HG03095 (cell line): Measurements from ENCODE around the gene CTBP1.
"Not testable (repeated sequence)": the region's sequence is repeated elsewhere in the genome, so short reads cannot be mapped to it uniquely, and the experiment has no call there.

Experiments
- ATAC-seq: cut with Tn5 transposase; IDR thresholded peaks from one replicate; pipeline ENCODE4 v1.9.1; 2021; ENCODE audit warnings: moderate library complexity; ENCODE audit not compliant: unreplicated experiment

The CTBP1 gene

DNA sequence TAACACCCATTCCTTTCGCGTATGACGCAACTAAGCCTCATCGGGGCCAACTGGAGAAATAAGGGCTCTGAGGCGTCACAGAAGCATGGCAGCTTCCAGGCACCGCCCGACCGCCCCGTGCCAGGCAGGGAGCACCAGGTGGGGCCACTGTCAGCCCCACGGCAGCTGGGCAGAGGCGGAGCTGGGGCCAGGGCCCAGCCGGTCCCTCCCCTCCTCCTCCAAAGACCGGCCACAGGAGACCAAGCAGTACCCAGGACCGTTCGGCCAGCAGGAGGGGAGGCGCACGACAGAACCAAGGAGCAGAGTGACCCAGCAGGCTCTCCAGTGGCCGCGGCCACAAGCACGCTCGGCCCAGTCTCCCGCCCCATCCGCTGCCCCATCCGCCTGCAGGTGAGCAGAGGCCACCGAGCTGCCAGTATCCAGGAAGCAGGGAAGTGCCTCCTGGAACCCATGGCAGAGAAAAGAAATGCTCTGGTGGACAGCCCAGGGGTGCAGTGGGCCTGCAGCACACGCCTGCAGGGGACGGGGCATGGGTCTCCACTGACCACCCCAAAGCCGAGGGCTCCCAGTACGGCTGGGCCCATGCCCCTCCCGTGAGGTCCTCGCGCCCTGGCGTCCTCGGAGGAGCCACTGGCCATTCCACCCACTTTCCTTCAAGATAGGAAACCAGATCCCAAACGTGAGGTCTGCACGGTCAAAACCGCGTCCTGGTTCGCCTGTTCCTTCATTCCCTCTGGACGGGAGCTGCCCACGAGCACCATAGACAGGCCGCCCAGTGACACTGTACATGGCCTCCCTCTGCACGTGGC, 9.6 kb downstream of the CTBP1 start:
- ATAC-seq: no peak

- no peak for ATAC-seq
Observed at GRCh38 chr4:1238676-1239000, 10.3 kb downstream of the CTBP1 start.

DNA sequence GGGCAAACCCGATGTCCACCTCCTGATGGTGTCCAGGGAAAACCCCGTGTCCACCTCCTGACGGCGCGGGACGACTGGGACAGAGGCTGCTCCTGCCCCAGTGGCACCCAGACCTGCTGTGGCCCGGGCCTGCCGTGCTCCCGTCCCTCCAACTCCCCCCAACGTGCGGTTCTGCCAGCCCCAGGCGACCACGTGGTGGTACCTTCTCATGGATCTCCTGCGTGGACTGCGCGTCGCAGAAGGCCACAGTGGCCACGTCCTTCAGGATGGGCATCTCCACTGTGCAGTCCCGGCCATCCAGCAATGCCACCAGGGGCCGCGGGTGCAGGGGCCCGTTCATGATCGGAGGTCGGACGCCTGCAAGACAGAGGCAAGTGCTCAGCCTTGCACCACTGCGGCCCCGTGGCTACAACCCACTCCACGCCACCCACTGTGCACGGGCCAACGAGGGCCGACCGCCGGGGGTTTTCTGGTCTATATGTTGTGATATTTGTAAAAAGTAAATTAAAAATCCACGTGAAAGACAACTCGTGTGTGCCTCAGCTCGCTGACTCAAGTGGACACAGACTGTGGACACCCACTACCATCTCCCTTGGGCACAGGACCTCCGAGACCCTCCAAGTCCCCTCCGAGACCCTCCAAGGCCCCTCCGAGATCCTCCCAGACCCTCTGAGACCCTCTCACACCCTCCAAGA, 10.8 kb downstream of the CTBP1 start:
- ATAC-seq: no peak

GRCh38 chr4:1237261-1237660, 11.7 kb downstream of the CTBP1 start:
- ATAC-seq: not testable (repeated sequence)

DNA sequence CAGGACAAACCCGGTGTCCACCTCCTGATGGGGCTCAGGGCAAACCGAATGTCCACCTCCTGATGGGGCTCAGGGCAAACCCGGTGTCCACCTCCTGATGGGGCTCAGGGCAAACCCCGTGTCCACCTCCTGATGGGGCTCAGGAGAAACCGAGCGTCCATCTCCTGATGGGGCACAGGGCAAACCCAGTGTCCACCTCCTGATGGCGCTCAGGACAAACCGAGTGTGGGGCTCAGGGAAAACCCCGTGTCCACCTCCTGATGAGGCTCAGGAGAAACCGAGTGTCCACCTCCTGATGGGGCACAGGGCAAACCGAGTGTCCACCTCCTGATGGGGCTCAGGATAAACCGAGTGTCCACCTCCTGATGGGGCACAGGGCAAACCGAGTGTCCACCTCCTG, 12.1 kb downstream of the CTBP1 start:
- not testable (repeated sequence) for ATAC-seq

- ATAC-seq: no peak
Observed at GRCh38 chr4:1236103-1236641, 12.8 kb downstream of the CTBP1 start.

- no peak for ATAC-seq
Observed at GRCh38 chr4:1235381-1236102, 13.4 kb downstream of the CTBP1 start.

GRCh38 chr4:1234811-1235292, 14.1 kb downstream of the CTBP1 start:
- no peak for ATAC-seq

DNA sequence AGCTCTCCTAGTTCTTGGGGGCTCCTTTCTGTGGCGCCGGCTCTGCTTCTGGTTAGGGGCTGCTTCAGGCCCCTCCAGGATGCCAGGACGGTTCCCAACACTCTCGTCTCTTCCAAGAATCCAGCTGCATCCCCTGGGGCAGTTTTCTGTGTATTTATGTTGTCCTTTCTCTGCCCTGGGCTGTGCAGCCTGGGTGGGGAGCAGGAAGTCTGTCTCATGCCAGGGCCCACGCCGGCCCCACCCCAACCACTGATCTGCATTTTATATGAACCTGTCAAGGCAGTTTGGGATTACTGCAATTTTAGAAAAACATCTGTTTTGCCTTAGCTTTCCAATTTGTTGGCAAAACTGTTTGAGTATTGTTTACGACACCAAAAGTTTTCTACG, 14.6 kb downstream of the CTBP1 start:
- ATAC-seq: no peak

- no peak for ATAC-seq
Observed at GRCh38 chr4:1233641-1234308, 15.2 kb downstream of the CTBP1 start.

DNA sequence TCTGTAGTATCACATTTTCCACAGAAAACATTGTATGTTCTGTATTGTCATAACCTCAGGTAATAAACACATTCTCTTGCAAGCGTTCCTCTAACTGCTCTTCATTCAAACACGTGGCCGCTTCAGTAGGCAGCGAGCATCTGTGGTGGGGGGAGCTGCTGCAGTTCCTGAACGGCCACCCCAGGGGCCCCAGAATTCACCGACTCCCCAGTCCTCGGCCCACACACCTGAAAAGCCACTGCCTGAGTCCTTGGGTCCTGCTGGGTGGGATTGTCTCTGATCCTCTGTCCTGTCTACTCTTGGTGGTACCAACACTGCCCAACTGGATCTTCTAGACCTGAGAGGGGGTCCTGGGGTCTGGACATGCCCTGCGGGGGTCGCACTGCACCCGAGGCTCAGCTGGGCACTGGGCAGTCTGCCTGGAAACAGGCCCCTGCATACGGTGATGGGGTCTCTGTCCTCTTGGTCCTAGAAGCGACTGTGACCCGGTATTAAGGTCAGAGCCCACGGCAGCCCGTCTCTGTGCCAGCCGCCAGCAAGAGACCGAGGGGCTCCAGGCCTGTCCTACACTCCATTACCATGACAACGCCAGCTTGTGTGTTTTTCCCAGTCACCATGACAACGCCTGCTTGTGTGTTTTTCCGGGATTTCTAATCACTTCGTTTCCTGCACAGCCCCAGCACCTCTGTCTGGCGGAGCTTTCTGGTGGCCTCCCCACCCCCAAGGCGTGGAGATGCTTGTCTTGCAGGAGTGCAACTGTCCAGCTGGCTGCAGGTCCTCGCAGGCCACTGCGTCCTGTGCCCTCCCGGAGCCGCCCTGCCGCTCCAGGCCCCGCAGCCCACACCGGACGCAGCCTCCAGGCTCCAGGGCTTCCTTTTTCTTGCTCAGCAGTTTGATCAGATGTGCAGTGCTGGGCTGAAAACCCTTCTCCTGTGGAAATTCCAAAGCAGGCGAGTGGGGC, 16.0 kb downstream of the CTBP1 start:
- ATAC-seq: no peak

- no peak for ATAC-seq
Observed at GRCh38 chr4:1231637-1232360, 17.1 kb downstream of the CTBP1 start.

DNA sequence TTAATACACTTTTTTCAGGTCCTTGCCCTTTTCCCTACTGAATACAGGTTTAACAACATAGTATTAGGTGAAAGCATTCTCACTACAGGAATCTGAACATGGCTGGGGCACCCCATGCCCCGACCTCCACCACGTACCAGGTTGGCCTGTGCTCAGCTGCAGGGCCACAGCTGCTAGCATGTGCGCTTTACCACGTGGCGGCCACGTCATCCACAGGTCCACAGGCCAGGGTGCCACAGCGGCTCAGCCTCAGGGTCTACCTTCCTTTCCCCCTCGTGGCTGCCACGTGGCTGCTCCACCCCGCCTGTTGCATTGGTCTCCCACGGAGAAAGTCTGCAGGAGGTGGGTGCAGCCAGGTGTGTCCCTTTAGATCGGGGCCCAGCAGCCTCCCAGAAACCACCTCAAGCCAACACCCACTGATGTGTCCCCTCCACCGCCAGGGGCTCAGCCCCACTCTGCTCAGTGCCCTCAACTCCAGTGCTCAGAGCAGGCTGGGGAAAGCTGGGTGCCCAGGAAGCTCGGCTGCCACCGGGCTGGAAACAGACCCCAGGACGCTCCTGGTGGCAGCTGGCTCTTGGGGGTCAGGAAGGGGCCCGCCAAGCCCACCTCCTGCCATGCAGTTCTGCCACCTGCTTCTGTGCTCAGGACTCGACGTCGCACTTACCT, 17.8 kb downstream of the CTBP1 start:
- no peak for ATAC-seq

- no peak for ATAC-seq
Observed at GRCh38 chr4:1230316-1230715, 18.6 kb downstream of the CTBP1 start.

DNA sequence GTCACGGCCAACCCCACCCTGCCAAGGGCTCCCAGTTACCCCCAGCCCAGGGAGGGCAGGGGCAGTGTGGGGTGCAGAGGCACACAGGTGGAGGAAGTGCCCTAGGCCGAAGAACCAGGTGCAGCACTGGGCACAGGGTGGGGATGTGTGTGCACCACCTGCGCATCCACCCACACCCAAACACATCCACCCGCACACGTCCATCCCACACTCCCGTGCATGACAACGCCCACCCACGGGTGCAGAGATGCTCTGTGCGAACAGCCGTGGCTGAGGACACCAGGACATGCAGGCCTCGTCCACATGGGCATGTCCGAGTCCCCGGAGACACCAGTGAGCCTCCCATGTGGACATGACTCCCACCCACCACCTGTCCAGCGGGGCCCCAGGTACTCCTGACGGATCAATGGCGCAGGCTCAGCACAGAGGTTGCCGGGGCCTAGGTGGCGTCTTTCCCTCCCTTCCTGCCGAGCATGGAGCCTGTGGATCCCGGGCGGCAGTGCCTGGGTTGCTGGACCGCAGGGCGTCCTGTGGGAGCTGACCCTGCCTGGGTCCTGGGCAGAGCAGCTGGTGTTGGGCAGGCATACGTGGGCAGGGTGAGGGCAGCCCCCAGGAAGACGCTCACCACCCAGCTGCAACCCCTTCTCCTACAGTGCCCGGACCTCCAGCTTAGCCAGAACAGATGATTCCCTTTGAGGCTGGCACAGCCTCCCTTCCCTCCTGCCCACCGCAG, 19.6 kb downstream of the CTBP1 start:
- ATAC-seq: no peak

DNA sequence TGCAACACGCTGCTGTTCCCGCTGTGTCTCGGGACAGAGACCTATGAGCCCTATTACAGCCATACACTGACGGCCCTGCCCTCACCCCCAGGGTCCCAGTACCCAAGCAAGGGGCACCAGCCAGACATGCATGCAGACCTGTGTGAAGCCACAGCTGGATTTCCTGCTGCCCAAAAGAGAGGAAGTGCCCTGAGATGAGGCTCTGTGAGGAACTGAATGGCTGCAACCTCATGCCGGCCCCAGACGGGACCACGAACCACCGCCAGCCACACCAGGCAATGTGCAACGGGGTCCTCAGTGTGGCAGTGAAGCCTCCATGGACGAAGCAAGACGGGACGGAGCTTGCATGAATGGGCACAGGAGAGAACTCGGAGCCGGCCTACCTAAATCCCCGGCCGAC, 21.1 kb downstream of the CTBP1 start:
- no peak for ATAC-seq

DNA sequence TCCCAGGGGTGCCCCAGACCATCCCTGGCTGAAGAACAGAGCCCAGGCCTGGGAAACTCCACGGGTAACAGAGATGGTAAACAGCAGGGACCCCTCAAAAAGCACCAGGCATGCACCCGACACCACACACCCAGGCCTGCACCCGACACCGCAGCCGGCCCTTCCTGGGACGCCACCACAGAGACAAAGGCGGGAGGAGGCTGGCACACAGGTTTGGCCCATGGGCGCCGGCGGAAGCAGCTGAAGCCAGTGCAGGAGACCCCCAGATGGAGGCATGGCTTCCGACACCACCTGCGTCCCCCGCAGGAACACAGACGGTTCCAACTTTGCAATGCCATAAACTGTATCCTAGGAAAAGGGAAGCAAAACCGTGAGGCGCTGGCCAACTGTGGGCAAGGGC, 22.3 kb downstream of the CTBP1 start:
- no peak for ATAC-seq

DNA sequence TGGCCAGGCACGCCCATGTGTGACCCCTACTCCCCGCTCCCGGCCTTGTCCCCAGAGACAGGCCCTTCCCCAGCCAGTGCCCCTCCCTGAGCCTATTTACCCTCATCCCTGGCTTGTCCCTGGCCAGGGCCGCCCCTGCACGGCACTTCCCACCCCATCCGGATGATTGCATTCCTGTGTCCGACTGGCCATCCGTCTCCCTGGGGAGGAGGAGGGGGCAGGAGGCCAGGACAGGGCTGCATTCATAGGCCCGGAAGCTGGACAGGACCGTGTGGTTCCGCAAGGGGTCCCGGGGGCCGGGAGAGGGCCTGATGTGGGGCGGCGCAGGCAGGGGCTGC, 22.8 kb downstream of the CTBP1 start:
- no peak for ATAC-seq
